ENCODE measurements around the gene MPPED2.

The MPPED2 gene

GRCh38 chr11:30526558-30526957 lies 59.6 kb downstream of the MPPED2 start:
- no peak for TF ChIP-seq MAX (IDR thresholded peaks at IDR 0.05)
- TF ChIP-seq CREB1 (IDR thresholded peaks at IDR 0.05; ENCODE audit: low read depth): no peak
- no peak for TF ChIP-seq EGR1 (IDR thresholded peaks at IDR 0.05)
- no peak for TF ChIP-seq FOXM1 (IDR thresholded peaks at IDR 0.05; ENCODE audit: borderline replicate concordance, low read depth)
- no peak for TF ChIP-seq TCF12 (IDR thresholded peaks at IDR 0.05; ENCODE audit: low read depth)
- no peak for TF ChIP-seq TAF1 (IDR thresholded peaks at IDR 0.05; ENCODE audit: low read depth)
- TF ChIP-seq EP300 (IDR thresholded peaks at IDR 0.05; ENCODE audit: borderline replicate concordance): no peak
- no peak for TF ChIP-seq CEBPB (IDR thresholded peaks at IDR 0.05)
- no peak for TF ChIP-seq NFIC (IDR thresholded peaks at IDR 0.05)
- no peak for TF ChIP-seq USF1 (IDR thresholded peaks at IDR 0.05)
- TF ChIP-seq RAD21 (IDR thresholded peaks at IDR 0.05; ENCODE audit: low read depth): no peak
- no peak for TF ChIP-seq YY1 (IDR thresholded peaks at IDR 0.05; ENCODE audit: low read depth)
- TF ChIP-seq TEAD4 (IDR thresholded peaks at IDR 0.05): no peak
- no peak for TF ChIP-seq REST (IDR thresholded peaks at IDR 0.05; ENCODE audit: low read depth)
- no peak for TF ChIP-seq ZBTB7A (IDR thresholded peaks at IDR 0.05; ENCODE audit: low read depth)

- TF ChIP-seq ZBTB7A (IDR thresholded peaks at IDR 0.05; ENCODE audit: low read depth) (no peak), CEBPB (IDR thresholded peaks at IDR 0.05) (no peak), RAD21 (IDR thresholded peaks at IDR 0.05; ENCODE audit: low read depth) (no peak), FOXM1 (IDR thresholded peaks at IDR 0.05; ENCODE audit: borderline replicate concordance, low read depth) (no peak), REST (IDR thresholded peaks at IDR 0.05; ENCODE audit: low read depth) (no peak), NFIC (IDR thresholded peaks at IDR 0.05) (no peak), TCF12 (IDR thresholded peaks at IDR 0.05; ENCODE audit: low read depth) (no peak), USF1 (IDR thresholded peaks at IDR 0.05) (no peak), CREB1 (IDR thresholded peaks at IDR 0.05; ENCODE audit: low read depth) (no peak), EP300 (IDR thresholded peaks at IDR 0.05; ENCODE audit: borderline replicate concordance) (no peak), TAF1 (IDR thresholded peaks at IDR 0.05; ENCODE audit: low read depth) (no peak), TEAD4 (IDR thresholded peaks at IDR 0.05) (no peak)
Measured at GRCh38 chr11:30522536-30523243, 63.5 kb downstream of the MPPED2 start.

- TF ChIP-seq TEAD4 (IDR thresholded peaks at IDR 0.05) (no peak), CREB1 (IDR thresholded peaks at IDR 0.05; ENCODE audit: low read depth) (no peak), YY1 (IDR thresholded peaks at IDR 0.05; ENCODE audit: low read depth) (no peak), EGR1 (IDR thresholded peaks at IDR 0.05) (no peak), REST (IDR thresholded peaks at IDR 0.05; ENCODE audit: low read depth) (no peak), EP300 (IDR thresholded peaks at IDR 0.05; ENCODE audit: borderline replicate concordance) (no peak), TAF1 (IDR thresholded peaks at IDR 0.05; ENCODE audit: low read depth) (no peak), CEBPB (IDR thresholded peaks at IDR 0.05) (no peak), TCF12 (IDR thresholded peaks at IDR 0.05; ENCODE audit: low read depth) (no peak), MAX (IDR thresholded peaks at IDR 0.05) (no peak), RAD21 (IDR thresholded peaks at IDR 0.05; ENCODE audit: low read depth) (no peak), NFIC (IDR thresholded peaks at IDR 0.05) (no peak), ZBTB7A (IDR thresholded peaks at IDR 0.05; ENCODE audit: low read depth) (no peak), FOXM1 (IDR thresholded peaks at IDR 0.05; ENCODE audit: borderline replicate concordance, low read depth) (no peak), USF1 (IDR thresholded peaks at IDR 0.05) (no peak)
Measured at GRCh38 chr11:30521297-30522071, 64.7 kb downstream of the MPPED2 start.

Measured in Ishikawa (cell line).